Activated CD4-positive, alpha-beta T cell treated with anti-CD3 and anti-CD28 coated beads for 4 hours (primary cell): ENCODE results near the gene NDUFC2.
"Not testable (repeated sequence)": the region's sequence is repeated elsewhere in the genome, so short reads cannot be mapped to it uniquely, and the experiment has no call there.

ENCODE experiments used
- DNase-seq, 2 donors: peaks; one replicate each; pipeline ENCODE4 v3.0.0-alpha.2; 2020

The NDUFC2 gene

GRCh38 chr11:78078218-78079167 lies 1.2 kb downstream of the NDUFC2 start:
- no peak for DNase-seq

GRCh38 chr11:78077592-78077991 lies 2.1 kb downstream of the NDUFC2 start:
- DNase-seq, result not testable (repeated sequence)

GRCh38 chr11:78076733-78077403 lies 2.8 kb downstream of the NDUFC2 start:
- DNase-seq, result no peak

- DNase-seq, result no peak
Measured at GRCh38 chr11:78074756-78075155, 4.9 kb downstream of the NDUFC2 start.

GRCh38 chr11:78072455-78072854 lies 7.2 kb downstream of the NDUFC2 start:
- DNase-seq, result no peak

- no peak for DNase-seq
Measured at GRCh38 chr11:78071717-78072116, 7.9 kb downstream of the NDUFC2 start.

- DNase-seq, result no peak
Measured at GRCh38 chr11:78070621-78071020, 9.0 kb downstream of the NDUFC2 start.

- DNase-seq, result no peak
Measured at GRCh38 chr11:78069465-78069864, 10.2 kb downstream of the NDUFC2 start.

GRCh38 chr11:78067704-78068103 lies 12.0 kb downstream of the NDUFC2 start:
- no peak for DNase-seq

GRCh38 chr11:78066471-78066870 lies 13.2 kb downstream of the NDUFC2 start:
- no peak for DNase-seq

GRCh38 chr11:78065203-78065602 lies 14.5 kb downstream of the NDUFC2 start:
- no peak for DNase-seq

GRCh38 chr11:78063440-78064181 lies 16.1 kb downstream of the NDUFC2 start, which contains the start of gene THRSP:
THRSP (plus strand) TSS chr11:78063861; CDS start chr11:78063882, 21 bp downstream.
- no peak for DNase-seq

GRCh38 chr11:78062671-78063070 lies 17.0 kb downstream of the NDUFC2 start:
- no peak for DNase-seq

- DNase-seq, result no peak
Measured at GRCh38 chr11:78061921-78062311, 17.7 kb downstream of the NDUFC2 start.

- DNase-seq, result no peak
Measured at GRCh38 chr11:78061088-78061920, 18.4 kb downstream of the NDUFC2 start.

GRCh38 chr11:78060533-78060932 lies 19.1 kb downstream of the NDUFC2 start:
- DNase-seq, result no peak

- not testable (repeated sequence) for DNase-seq
Measured at GRCh38 chr11:78059749-78060328, 19.8 kb downstream of the NDUFC2 start.

GRCh38 chr11:78057462-78058055 lies 22.1 kb downstream of the NDUFC2 start:
- DNase-seq, result no peak

GRCh38 chr11:78056093-78056492 lies 23.6 kb downstream of the NDUFC2 start:
- DNase-seq, result no peak

GRCh38 chr11:78054971-78055370 lies 24.7 kb downstream of the NDUFC2 start:
- DNase-seq, result no peak
